GM12891 (cell line): ENCODE measurements around the gene RPL9.

ENCODE experiments used
- POLR2A ChIP-seq: IDR thresholded peaks from 2 replicates; pipeline ENCODE4 v1.6.1; 2011; ENCODE audit warnings: low read depth, low read length, control low read depth
- POLR2AphosphoS5 ChIP-seq: IDR thresholded peaks from 2 replicates; pipeline ENCODE4 v1.6.1; 2011; ENCODE audit warnings: low read depth, low read length, control low read depth
- TAF1 ChIP-seq: IDR thresholded peaks from 2 replicates; pipeline ENCODE4 v1.6.1; 2011; ENCODE audit warnings: low read depth, low read length, control low read depth

DNA sequence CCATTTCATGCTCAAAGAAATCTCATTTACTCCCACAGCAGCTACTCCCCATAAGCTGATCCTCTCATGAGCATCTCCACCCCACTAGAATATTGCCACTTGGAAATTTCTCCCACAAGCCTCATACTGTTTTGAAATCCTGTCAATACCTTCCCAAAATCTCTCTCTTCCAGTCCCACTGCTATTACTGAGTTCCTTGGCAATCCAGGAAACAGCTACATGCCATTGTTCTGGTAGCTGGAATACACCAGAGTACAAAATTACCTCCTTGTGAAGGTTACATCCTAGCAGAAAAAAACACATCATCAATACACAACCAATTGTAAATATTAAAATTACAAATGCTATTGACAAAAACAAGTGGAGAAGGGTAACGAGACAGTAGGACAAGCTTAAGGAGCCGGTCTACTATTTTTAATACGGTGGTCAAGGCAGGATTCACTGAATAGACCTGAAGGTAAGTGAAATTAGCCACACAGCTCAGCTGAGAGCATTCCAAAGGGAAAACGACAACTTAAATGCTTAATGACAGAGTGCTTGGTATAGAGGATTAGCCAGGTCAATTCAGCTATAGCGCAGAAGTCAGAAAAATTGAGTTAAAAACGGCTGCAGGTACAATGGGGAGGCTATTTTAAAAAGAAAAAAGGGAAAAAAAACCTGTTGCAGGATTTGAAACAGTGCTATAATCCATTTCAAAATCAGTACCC, 6.4 kb downstream of the RPL9 start:
- TF ChIP-seq POLR2A (peak; percentile 20; the same call in 1 of the 2 replicates), TAF1 (no peak), POLR2AphosphoS5 (no peak)
